Superior temporal gyrus (tissue), 1 donor: ENCODE data around the gene CHST9.
"Not testable (repeated sequence)": the region's sequence is repeated elsewhere in the genome, so short reads cannot be mapped to it uniquely, and the experiment has no call there.

Source experiments
- DNase-seq: peaks from one replicate; pipeline ENCODE4 v3.0.0-alpha.2; 2016; ENCODE audit errors: extremely low spot score

Gene CHST9

GRCh38 chr18:27005589-27005988 lies 179.5 kb downstream of the CHST9 start:
- DNase-seq, result no peak

- peak; percentile 84 for DNase-seq
These were observed 180.9 kb downstream of the CHST9 start for GRCh38 chr18:27004056-27004829.

GRCh38 chr18:26999797-27000196 lies 185.3 kb downstream of the CHST9 start:
- no peak for DNase-seq

- DNase-seq, result no peak
These were observed 191.5 kb downstream of the CHST9 start for GRCh38 chr18:26993568-26993967.

- DNase-seq, result no peak
These were observed 192.2 kb downstream of the CHST9 start for GRCh38 chr18:26992926-26993325.

GRCh38 chr18:26989842-26990241 lies 195.3 kb downstream of the CHST9 start:
- DNase-seq, result no peak

- DNase-seq, result no peak
These were observed 203.6 kb downstream of the CHST9 start for GRCh38 chr18:26981360-26982082.

- DNase-seq, result no peak
These were observed 206.2 kb downstream of the CHST9 start for GRCh38 chr18:26978812-26979341.

- DNase-seq, result no peak
These were observed 207.3 kb downstream of the CHST9 start for GRCh38 chr18:26977781-26978180.

- no peak for DNase-seq
These were observed 208.9 kb downstream of the CHST9 start for GRCh38 chr18:26976206-26976605.

GRCh38 chr18:26972549-26972948 lies 212.6 kb downstream of the CHST9 start:
- not testable (repeated sequence) for DNase-seq

GRCh38 chr18:26971409-26971808 lies 213.7 kb downstream of the CHST9 start:
- DNase-seq, result no peak

GRCh38 chr18:26970637-26971036 lies 214.5 kb downstream of the CHST9 start:
- DNase-seq, result no peak

- no peak for DNase-seq
These were observed 219.9 kb downstream of the CHST9 start for GRCh38 chr18:26965206-26965605.

GRCh38 chr18:26963292-26963691 lies 221.8 kb downstream of the CHST9 start:
- DNase-seq, result peak; percentile 53

GRCh38 chr18:26961839-26962238 lies 223.3 kb downstream of the CHST9 start:
- DNase-seq, result no peak

GRCh38 chr18:26960911-26961310 lies 224.2 kb downstream of the CHST9 start:
- no peak for DNase-seq

- DNase-seq, result no peak
These were observed 228.2 kb downstream of the CHST9 start for GRCh38 chr18:26956863-26957262.

- DNase-seq, result no peak
These were observed 236.4 kb downstream of the CHST9 start for GRCh38 chr18:26948703-26949102.

- no peak for DNase-seq
These were observed 241.2 kb downstream of the CHST9 start for GRCh38 chr18:26943906-26944305.

GRCh38 chr18:26941584-26941983 lies 243.5 kb downstream of the CHST9 start:
- DNase-seq, result peak; percentile 62

GRCh38 chr18:26940744-26941398 lies 244.2 kb downstream of the CHST9 start:
- no peak for DNase-seq
